Activated CD4-positive, alpha-beta T cell treated with anti-CD3 and anti-CD28 coated beads, Interleukin-2, amount 50 U/mL, for 16 hours (primary cell): Measurements from ENCODE around the gene FBXO42.

Source experiments
- DNase-seq: peaks from one replicate; pipeline ENCODE4 v3.0.0-alpha.2; 2020

The FBXO42 gene

GRCh38 chr1:16321176-16321867, 31.0 kb downstream of the FBXO42 start:
- no peak for DNase-seq

DNA sequence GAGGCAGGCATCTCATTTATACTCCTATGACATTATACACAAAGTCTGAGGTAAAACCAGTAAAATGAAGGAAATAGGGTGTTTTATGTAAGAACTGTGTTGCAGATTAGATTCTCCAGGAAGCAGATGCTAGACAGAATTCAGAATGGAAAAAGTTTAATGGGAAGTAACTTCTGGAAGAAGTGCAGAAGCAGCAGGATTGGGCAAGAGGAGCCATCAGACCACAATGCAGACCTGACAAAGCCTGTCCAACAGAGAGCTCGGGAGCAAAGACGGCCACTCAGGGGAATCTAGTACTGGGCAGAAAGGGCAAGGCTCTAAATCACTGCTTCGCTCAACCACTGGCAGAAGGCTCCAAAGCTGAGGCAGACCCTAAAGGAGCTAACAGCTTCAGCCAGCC, 33.7 kb downstream of the FBXO42 start:
- no peak for DNase-seq

GRCh38 chr1:16315437-16315836, 36.8 kb downstream of the FBXO42 start:
- no peak for DNase-seq

- no peak for DNase-seq
Observed at GRCh38 chr1:16307222-16307621, 45.1 kb downstream of the FBXO42 start.

- DNase-seq = no peak
Observed at GRCh38 chr1:16302709-16303627, 49.3 kb downstream of the FBXO42 start.

- no peak for DNase-seq
Observed at GRCh38 chr1:16300436-16300835, 51.8 kb downstream of the FBXO42 start.

DNA sequence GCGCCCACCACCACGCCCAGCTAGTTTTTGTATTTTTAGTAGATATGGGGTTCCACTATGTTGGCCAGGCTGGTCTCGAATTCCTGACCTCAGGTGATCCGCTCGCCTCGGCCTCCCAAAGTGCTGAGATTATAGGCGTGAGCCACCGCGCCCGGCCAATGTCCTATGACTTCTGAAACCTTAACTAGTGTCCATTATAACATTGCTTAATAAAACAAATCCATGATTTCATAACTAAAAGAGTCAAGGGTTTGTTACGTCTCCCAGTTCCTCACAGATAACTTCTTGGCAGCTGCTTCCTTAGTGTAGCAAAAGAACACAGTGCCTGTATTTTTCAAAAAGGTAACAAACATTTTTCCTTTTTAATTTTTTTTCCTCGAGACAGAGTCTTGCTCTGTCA, 53.6 kb downstream of the FBXO42 start:
- DNase-seq = no peak

GRCh38 chr1:16296643-16297042, 55.6 kb downstream of the FBXO42 start:
- no peak for DNase-seq

DNA sequence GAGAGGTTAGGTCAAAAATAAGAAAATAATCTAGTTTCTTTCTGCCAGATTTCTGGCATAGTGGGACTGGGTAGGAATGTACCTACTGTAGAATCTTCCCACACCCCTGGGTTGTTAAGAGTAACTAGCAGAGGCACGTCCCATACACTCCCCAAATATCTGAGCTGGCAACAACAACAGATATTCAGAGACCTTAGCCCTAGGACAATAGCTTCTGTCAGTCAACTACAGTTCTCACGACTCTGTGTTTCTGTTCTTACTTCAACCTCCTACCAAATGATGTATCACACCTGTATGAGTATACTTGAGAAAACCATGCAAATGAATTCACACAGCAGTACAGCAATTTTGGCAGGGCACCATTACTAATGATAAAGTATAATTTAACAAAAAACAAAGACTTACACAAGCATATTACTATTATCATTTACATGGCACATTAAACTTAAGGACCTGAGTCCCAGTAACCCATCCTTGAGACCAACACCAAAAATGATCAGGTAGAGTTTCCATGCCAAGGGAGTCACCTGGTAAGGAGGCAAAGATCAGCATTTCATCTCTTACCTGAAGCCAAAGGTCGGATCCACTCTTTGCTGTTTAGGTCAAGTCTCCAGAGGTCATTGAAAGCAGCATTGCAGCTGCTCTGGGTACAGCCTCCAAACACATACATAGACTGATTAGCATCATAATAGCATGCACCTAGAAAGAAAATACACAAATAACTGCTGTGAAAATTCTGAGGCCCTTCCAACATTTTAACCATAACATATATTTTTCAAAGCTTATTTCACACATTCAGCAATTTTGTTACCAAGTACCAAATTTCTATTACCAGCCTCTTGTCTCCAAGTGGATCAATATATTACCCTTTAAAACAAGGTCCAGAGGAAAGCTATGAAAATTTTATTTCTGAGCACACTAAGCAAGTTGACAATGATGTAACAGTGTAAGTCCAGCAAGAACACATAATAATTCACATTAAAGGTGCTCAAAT, 57.8 kb downstream of the FBXO42 start:
- no peak for DNase-seq

DNA sequence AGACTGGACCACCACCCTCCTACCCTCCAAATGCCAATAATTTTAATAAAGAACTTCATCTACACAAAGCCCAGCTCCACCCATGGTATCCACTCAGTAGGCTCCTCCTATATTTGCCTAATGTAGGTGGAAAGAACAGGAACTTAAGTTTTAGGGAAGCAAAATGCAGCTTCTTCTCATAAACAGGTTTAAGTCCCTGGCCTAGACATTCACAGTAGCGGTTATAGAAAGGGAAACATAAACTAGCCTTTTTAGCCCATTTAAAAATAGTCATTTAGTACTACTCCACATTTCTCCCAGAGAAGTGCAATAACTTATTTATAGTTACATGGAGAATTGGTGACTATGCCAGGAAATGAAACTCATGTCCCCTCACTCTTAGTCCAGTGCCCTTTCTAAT, 58.7 kb downstream of the FBXO42 start:
- DNase-seq = no peak

DNA sequence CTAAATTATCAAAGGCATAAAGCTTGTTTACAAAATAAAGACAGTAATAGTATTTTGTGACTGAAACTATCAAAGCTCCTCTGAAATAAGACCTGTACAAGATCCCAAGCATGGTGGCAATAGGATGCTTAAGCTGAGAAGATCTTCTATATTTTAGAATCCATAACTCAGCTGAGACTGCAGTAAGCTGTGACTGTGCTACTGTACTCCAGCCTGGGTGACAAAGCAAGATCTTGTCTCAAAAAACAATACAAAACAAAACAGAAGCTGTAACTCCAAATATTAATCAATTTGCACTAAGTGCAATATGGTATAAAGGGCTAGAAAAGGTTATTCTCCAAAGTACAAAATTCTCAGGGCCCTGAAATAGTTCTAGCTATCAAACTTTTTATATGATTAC, 59.5 kb downstream of the FBXO42 start:
- no peak for DNase-seq

DNA sequence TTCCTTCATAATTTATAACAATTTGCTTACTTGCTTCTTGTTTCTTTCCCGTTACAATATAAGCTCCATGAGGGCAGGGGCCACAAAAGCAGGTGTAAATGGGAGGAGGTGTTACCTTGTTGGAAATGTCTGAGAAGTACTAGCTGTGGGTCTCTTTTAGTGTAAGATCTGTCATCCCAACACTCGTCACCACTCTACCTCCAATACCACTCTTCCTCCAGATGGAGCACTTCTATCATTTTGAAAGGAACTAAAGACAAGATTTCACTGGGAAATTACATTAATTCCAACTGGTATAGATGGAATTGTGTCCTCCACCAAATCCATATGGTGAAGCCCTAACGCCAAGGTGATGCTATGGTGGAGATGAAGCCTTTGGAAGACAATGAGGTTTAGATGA, 62.3 kb downstream of the FBXO42 start:
- no peak for DNase-seq

DNA sequence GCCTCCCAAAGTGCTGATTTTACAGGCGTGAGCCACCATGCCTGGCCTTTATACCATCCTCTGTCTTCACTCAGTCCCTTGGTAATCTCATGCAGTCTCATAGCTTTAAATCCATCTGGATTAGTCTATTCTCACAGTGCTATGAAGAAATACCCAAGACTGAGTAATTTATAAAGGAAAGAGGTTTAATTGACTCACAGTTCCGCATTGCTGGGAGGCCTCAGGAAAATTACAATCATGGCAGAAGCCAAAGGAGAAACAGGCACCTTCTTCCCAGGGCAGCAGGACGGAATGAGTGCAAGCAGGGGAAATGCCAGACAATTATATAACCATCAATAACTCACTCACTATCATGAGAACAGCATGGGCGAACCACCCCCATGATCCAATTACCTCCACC, 66.2 kb downstream of the FBXO42 start:
- DNase-seq = no peak

GRCh38 chr1:16281765-16282164, 70.5 kb downstream of the FBXO42 start:
- DNase-seq = no peak

- DNase-seq = no peak
Observed at GRCh38 chr1:16279186-16279585, 73.1 kb downstream of the FBXO42 start.

- DNase-seq = no peak
Observed at GRCh38 chr1:16276302-16277030, 75.8 kb downstream of the FBXO42 start.

- DNase-seq = no peak
Observed at GRCh38 chr1:16275591-16275990, 76.7 kb downstream of the FBXO42 start.

- no peak for DNase-seq
Observed at GRCh38 chr1:16267690-16268180, 84.5 kb downstream of the FBXO42 start.

- DNase-seq = no peak
Observed at GRCh38 chr1:16266411-16267118, 85.7 kb downstream of the FBXO42 start.

- no peak for DNase-seq
Observed at GRCh38 chr1:16262067-16262466, 90.2 kb downstream of the FBXO42 start.

GRCh38 chr1:16260814-16261213, 91.5 kb downstream of the FBXO42 start:
- no peak for DNase-seq
